Raji (cell line): ENCODE measurements around the gene CIPC.

Source experiments
- POLR2A ChIP-seq: IDR thresholded peaks from 2 replicates; pipeline ENCODE4 v1.6.1; 2011; ENCODE audit warnings: low read depth, low read length, control low read depth; ENCODE audit not compliant: insufficient read depth

Gene CIPC, protein sequence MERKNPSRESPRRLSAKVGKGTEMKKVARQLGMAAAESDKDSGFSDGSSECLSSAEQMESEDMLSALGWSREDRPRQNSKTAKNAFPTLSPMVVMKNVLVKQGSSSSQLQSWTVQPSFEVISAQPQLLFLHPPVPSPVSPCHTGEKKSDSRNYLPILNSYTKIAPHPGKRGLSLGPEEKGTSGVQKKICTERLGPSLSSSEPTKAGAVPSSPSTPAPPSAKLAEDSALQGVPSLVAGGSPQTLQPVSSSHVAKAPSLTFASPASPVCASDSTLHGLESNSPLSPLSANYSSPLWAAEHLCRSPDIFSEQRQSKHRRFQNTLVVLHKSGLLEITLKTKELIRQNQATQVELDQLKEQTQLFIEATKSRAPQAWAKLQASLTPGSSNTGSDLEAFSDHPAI

DNA sequence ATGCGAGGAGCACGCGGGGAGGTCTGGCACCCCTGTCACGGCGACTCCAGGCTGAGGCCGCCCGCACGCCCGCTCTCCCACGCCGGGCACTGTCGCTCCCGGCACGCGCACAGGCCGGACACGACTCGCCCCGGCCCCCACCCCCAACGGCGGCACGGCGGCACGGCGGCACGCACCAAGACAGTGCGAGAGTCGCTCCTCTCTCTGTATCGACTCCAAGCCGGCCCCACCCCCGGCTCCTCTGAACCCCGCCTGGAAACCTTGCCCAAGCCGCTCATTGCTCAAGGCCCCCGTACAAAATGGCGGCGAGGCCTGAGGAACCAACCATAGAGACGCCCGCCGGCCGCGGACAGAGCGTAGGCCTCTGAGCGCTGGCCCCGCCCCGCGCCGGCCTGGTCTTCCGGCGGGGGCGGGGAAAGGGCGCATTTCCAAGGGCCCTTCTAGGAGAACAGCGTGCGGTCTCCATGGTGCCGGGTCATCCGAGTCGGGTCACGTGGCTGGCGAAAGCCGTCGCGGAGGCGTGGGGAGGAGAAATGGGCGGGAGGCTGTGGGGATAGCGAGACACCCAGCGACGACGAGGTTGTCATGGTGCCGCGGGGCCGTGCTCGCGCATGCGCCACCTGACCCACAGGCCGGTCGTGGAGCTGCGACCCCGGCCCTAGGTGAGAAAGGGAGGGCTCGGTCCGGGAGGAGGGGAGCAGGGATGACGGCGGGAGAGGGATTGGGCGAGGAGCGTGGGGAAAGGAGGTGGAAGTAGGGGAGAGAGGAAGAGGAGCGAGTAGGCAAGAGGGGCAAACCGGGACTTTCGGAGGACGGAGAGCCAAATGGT, at the start of gene CIPC:
Gene CIPC (plus strand): TSS at position 559 of the 829 bp plus-strand sequence. CDS start 7,451 bp downstream, outside the sequence.
- TF ChIP-seq POLR2A, result peak; percentile 59

DNA sequence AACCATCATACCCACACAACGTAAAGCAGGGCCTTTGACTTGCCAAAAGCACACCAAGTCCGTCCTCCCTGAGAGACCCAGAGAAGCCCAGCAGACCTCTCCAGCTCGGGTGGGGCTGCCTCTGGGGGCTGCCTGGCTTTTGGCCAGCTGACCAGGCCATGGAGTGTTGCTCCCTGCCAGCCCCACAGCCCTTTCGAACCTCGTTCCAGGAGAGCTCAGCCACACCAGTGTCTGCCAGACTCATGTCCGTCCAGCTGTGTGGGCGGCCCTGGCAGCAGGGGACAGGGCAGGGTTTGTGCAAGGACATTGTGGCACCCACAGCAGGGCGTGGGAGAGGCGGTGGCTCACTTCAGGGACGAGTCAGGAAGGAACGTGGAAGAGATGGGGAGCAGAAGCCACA, 46.9 kb upstream of the CIPC start:
- no peak for TF ChIP-seq POLR2A

DNA sequence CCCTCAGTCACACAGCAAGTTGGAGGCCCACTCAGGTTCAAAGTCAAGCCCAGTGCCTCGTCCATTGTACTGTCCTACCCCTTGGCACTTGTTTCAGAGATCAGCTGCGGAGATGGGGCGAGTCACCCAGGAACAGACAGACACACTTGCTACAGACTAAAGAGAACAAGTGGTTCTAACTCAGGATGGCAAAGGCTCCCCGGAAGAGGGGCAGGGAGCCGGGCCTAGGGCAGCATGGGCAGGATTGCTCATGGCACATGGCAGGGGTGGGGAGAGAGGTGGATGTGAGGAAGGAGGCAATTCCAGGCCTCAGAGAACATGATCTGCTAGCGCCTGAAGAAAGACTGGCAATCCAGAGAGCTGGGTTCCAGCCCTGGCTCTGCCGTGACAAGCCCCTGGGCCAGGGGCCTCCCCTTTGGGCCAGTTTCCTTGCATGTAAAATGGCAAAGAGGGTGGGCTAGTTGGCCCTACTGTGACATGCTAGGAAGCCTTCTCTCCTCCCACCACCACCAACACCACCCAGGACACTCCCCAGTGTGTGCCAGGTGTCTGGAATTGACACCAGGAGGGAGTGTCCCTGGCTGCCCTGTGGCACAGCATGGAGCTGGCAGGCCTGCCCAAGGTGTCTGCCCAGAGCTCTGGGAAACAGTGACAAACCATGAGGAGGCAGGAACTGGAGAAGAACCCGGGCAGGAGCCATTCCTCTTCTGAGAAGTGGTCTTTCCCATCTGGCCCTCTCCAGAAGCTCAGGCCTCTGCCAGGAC, 45.6 kb upstream of the CIPC start:
- TF ChIP-seq POLR2A, result no peak

DNA sequence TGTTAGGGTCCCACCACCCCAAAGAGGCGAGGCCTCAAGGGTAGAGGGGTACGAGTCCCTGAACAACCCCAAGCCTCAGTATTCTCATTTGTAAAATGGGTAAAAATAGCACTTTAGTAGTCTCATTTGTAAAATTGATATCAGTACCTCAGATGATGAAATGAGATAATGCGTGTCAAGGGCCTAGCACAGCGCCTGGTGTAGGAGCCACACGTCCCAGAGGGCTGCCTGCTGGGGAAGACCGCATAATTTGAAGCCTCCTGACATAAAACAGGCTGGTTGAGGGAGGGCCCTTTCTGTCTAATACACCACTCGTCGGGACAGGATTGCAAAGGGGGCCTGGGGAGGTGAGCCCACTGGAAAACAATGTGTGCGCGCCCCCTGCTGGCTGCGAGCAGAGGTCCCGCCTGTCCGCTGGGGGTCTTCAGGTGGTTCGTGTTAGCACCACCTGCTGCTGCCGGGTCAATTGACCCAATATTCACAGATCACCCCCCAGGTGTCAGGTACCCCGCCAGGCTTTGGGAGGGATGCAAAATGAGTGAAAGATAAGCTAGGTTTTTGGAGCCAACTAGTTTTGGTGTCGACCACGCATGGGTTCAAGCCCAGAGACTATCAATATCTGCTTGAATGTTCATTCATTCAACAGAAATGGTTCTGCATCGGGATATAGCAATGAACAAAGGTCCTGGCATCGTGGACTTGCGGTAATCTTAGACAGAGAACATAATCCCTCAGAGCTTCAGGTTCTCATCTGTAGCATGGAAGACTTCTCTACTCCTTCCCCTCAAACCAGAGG, 44.8 kb upstream of the CIPC start:
- no peak for TF ChIP-seq POLR2A

DNA sequence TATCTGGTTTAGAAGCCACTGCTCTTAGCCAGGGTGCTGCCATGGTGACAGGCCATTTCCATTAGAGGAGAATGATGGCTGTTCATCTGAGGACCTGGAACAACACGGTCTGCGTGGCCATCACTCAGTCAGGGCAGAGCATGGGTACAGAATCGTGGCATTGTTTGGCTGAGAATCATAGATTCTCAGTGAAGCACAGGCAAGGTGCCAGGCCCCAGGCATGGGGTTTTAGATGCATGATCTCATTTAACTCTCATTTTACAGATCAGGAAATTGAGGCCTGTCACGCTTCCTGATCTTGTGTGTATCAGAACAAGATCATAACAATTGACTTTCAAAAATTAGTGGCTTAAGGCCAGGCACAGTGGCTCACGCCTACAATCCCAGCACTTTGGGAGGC, 42.8 kb upstream of the CIPC start:
- no peak for TF ChIP-seq POLR2A

DNA sequence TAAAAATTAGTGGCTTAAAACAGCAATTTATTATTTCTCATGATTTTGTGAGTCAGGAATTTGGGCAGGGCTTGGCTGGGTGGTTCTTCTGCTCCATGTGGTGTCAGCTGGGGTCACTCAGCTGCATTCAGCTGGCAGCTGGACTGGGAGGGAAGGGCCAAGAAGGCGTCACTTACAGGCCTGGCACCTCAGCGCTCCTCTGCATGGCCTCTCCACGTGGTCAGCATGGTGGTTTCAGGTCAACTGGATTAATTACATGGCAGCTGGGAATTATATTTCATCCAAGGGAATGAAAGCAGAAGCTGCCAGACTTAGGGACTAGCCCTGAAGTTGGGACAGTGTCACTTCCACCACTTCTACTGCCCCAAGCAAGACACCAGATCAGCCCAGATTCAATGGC, 42.1 kb upstream of the CIPC start:
- no peak for TF ChIP-seq POLR2A

DNA sequence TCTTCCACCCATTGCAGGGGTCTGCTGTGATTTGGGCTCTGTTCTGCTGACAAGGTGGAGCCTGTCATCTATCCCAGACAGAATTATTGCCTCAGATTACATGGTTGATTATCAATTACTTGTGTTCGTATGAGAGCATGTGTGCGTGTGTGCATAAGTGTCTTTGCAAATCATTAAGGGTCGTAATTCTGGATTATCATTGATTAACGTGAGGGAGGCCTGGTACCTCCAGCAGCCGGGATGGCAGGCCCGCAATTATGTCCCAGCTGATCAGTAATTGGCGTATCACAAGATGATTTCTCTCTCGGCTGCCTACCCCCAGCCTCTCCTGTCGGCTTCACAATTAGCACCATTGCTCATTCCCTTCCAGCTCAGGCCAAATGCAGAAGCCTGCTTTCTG, 39.9 kb upstream of the CIPC start:
- TF ChIP-seq POLR2A, result no peak

DNA sequence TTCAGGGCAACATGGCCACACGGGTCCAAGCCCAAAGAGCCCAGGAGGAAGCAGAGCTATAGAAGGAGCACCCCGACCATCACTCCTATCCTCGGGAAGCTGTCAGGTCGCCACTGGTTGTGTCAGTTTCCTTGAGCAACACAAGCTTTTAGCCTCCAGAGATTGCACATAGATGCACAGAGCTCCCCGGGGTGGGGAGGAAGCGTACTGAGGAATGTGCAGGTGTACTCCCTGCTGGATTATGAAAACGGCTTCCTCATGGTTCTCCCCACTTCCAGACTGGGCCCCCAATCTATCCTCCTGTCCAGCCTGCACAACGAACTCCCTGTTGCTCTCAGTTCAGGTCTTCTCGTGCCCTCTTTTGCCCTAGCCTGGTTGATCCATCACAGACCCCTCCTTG, 39.3 kb upstream of the CIPC start:
- no peak for TF ChIP-seq POLR2A

DNA sequence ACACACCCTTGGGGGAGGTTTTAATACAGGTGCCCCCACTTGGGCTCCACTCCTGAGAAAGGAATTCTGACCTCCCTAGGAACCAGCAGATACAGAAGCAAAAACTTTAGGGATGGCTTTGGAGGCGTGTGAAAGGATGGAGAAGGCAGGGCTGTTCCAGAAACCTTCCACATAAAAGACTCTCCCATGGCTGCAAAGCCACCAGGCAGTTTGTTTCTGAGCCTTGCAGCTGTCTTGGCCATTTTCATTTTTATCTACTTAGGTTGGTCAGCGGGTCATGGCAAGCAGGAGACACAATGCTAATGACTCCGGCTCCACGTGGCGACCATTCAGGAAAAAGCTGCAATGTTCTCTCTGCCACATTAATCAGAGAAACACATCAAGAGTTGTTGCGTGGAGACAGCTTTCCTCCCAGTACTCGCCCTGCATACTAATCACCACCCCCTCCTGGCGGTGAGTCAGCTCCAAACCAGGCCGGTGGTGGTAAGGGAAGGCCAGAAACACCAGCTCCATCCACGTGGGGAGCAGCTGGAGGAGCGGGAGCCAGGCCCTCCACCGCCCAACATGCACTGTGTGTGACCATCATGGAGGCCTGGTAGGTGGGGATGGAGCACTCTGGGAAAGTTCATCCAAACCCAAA, 38.7 kb upstream of the CIPC start:
- TF ChIP-seq POLR2A, result no peak

DNA sequence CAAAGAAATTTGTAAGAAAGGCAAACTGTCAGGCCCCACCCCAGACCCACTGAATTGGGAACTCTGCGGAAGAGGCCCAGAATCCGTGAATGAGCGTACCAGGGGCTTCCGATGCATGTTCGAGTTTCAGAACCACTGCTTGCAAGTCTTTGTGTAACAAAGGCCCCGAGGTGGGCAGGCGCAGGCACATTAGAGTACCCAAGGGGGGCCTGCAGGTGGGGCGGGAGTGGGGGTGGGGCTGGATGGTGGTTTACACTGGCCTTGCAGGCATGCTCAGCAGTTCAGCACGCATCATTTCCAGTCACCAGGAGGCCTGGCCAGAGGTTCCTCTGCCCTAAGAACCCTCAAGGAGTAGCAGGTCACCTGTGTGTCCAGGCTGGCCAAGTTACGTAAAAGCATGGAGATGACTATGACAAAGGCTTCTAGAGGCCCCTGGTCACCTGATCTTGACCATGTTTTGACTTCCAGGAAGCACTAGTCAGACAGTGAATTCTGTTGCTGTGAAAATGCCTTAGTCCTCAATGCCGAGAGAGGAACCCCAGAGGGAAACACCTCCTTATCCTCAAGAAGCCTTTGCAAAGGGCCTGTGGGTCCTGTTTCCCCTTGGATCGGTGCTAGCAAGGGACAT, 36.3 kb upstream of the CIPC start:
- no peak for TF ChIP-seq POLR2A

DNA sequence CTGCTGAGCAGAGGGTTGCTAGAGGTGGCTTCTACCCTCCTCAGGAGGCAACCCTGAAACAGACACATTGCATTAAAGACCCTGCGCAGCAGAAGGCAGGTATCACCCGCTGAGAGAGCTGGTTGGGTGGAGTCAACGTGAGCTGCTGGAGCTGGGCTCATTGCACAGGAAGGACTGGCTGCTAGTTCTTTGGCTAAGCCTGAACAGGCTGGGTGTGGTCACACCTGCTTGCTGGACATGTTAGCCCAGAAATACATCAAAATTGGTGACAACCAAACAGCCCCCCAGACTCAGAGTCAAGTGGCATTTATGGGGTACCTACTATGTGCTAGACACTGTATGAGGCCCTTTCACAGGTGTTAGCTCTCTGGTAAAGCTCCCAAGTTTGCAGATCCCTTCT, 35.8 kb upstream of the CIPC start:
- no peak for TF ChIP-seq POLR2A

DNA sequence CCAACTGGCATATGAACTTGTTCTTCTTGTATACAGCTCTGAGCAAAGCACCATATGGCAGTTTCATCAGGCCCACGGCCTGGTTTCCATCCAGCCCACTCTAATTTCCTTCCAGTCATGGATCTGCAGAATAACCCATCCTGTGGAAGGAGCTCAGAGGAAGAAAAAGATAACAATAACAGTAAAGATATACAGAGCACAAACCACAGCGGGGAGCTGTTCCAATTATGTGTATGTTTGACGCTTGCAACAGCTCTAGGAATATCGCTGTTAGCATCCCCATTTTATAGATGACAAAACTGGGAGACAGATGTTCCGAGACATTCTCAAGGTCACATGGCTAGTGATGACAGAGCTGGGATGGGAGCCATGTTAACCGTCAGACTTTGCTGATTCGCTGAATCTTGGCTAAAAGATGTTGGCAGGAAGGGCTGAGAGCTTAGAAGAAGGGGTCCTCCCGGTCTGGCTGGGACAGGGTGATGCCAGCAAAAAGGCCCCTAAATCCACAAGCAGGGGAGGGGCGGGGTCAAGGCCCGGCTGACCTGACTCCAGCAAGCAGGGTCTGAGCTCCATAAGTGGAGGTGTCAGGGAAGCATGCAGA, 34.4 kb upstream of the CIPC start:
- TF ChIP-seq POLR2A, result no peak

DNA sequence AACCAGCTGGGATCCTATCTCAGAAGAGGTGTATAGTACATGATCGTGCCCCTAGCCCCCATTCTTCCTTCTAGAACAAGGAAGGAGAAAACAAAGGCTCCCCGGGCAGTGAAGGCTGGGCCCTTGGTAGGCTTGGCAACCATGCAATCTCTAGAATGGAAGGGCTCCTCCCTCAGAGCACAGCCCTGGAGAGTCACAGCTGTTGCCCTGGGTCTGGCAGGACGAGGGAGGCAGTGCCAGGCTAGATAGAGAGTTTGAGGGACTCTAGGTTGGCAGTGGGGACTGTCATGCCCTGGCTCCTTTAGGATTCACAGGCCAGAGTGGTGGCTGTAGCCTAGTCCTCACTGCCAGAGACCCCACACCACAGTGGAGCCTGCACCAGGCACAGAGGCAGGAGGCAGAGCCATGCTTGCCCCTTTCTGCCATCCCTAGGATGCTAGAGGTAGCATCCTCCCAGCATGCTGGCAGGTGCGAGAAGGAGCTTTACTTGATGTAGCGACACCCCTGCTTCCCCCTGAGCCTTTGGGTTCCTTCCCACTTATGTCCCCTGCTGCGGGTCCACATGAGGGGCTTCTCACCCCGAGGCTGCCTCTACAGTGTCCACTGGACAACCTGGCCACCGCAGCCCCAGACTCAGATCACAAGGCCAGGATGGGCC, 33.4 kb upstream of the CIPC start:
- no peak for TF ChIP-seq POLR2A
